GM12801 (cell line): Measurements from ENCODE around the gene SCNM1.

Experiments used
- TF ChIP-seq, protein P1 (sequence below): IDR thresholded peaks from one replicate; pipeline ENCODE4 v1.5.1; 2011; ENCODE audit warnings: control low read depth; ENCODE audit not compliant: insufficient read length; ENCODE audit errors: extremely low read depth

The SCNM1 gene

DNA sequence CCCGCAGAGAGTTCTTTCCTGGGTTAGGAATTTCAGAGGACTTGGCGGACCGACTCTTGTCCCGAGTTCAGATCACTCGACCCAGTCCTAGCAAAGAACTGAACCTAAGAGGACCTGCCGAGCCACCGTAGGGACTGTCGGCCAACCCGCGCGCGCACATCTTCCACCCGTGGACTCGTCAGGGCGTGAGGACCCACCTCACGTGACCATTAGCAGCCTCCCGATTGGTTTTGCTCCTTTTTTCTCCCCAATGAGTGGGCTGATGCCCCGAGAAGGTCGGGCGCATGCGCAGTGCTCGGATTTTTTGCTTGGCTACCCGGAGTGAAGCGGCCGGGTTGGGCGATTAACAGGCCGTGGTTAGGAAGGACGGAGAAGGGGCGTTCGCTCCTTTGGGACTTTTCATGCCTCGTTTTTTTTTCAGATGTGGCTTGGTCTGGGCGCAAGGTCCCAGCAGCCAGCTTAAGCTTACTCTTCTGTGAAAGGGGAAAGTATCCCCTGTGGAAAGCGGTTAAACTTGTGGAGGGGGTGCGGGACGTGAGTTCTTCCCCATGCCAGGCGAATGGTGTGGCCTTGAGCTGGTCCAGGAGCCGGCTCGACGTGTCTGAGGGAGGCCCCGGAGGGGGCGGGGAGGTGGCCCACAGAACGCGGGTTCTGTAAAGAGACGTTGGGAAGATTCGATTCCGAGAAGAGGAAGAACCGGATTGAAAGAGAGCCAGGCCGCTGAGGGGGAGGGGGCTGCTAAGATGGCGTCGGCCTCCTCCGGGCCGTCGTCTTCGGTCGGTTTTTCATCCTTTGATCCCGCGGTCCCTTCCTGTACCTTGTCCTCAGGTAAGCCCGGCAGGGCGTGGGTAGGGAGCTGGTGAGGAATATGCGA lies 32.5 kb downstream of the SCNM1 start, which contains the start of gene PIP5K1A:
Gene PIP5K1A (plus strand): TSS at position 299 of the 874 bp plus-strand sequence. CDS start 445 bp downstream, at position 744.
- TF ChIP-seq, protein P1, sequence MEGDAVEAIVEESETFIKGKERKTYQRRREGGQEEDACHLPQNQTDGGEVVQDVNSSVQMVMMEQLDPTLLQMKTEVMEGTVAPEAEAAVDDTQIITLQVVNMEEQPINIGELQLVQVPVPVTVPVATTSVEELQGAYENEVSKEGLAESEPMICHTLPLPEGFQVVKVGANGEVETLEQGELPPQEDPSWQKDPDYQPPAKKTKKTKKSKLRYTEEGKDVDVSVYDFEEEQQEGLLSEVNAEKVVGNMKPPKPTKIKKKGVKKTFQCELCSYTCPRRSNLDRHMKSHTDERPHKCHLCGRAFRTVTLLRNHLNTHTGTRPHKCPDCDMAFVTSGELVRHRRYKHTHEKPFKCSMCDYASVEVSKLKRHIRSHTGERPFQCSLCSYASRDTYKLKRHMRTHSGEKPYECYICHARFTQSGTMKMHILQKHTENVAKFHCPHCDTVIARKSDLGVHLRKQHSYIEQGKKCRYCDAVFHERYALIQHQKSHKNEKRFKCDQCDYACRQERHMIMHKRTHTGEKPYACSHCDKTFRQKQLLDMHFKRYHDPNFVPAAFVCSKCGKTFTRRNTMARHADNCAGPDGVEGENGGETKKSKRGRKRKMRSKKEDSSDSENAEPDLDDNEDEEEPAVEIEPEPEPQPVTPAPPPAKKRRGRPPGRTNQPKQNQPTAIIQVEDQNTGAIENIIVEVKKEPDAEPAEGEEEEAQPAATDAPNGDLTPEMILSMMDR = no peak

DNA sequence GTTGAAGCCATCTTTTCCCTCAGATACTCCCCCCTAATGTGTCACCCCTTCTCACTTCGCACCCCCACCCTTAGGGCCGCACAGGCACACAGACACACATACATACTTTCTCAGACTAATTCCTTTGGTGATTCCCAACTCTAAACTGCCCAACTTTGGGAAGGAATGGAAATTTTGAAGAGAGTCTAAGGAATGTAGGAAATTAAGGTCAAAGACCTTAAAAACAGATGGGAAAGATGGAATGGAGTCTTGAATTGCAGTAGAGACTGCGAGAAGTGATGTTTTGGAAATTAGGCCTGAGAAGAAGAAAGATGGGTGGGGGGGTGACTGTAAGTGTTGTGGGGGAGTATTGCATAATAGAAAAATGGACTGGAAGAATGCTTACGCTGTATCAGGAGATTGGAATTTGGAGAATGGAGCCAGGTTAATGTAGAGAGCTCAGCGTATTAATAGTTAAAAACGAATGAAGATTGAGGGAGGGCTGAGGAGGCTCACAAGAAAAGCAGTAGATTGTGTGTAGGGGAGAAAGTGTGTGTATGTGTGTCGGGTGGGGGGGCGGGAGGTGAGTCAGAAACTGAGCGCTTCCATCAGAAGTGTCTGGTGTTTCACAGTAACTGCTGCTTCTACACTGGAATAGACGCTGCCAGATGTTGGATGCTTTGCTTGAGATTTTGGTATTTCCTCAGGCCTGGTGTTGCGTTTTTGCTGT lies 34.1 kb downstream of the SCNM1 start:
- TF ChIP-seq, protein P1 = no peak

GRCh38 chr1:151210830-151211229 lies 44.9 kb downstream of the SCNM1 start:
- TF ChIP-seq, protein P1 = no peak

- TF ChIP-seq, protein P1 = no peak
Observed at GRCh38 chr1:151211972-151212705, 46.2 kb downstream of the SCNM1 start.

DNA sequence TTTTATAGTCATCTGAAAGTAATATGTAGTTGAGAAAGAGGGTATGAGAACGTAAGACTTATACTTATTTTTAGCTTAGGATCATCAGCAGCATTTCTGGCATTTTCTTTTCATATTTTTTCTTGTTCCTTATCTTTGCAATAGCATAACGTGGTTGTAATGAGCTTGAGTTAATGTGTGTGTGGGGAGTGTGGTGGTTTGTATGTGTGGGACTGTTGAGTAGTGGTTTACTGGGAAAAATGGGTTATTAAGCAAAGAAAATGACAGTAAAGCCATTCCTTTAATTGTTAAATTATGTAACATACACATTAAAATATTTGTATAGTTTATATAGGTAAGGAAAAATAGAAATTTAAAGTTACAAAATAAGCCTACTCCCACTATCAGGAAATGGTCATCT lies 47.6 kb downstream of the SCNM1 start:
- TF ChIP-seq, protein P1 = no peak
